DND-41 (cell line): ENCODE data around the gene C6orf118.

Experiments
- CTCF ChIP-seq: IDR thresholded peaks from 2 replicates; pipeline ENCODE4 v1.5.1; 2012; ENCODE audit warnings: borderline replicate concordance, low read length, moderate library complexity, mild to moderate bottlenecking; ENCODE audit not compliant: poor library complexity, severe bottlenecking; ENCODE audit errors: extremely low read depth
- EZH2 ChIP-seq: IDR thresholded peaks from 3 replicates; pipeline ENCODE4 v1.6.1; 2012; ENCODE audit warnings: borderline replicate concordance, low read depth, mild to moderate bottlenecking, moderate library complexity, low read length, inconsistent platforms; ENCODE audit not compliant: severe bottlenecking

DNA sequence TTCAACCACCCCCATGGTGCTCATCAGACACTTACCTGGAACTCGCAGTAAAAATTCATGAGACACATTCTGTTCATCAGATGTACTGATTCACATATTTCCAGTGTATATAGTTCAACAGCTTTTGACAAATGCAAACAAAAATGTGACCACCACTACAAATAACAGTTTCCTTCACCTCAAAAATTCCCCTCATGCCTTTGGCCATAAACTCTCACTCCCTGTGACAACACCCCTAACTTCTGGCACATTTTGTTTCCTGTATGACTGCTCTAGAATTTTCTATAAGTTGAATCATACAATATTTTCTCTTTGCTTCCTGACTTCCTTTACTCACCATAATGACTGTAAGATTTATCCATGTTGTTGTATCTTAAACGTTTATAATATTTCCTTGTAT, 63.7 kb downstream of the C6orf118 start:
- no peak for TF ChIP-seq CTCF
- no peak for TF ChIP-seq EZH2
